ENCODE results near the gene GNG4. TPM values are rescaled to one million over a fixed set of nuclear protein-coding genes. Genes with fewer than 3 reads are reported as not detected.

Gene GNG4
- polyA plus RNA-seq, 1 donor = 5.2 TPM

Other genes starting within 250 kb of the GNG4 start
- 37.3 TPM for gene B3GALNT2, start 145.3 kb downstream of the GNG4 start, polyA plus RNA-seq (ENCODE audit: insufficient read length)
- gene LYST, start 217.1 kb upstream of the GNG4 start, polyA plus RNA-seq (ENCODE audit: insufficient read length) = 13.9 TPM